ENCODE results near the gene VAX1.
"Not testable (repeated sequence)": the region's sequence is repeated elsewhere in the genome, so short reads cannot be mapped to it uniquely, and the experiment has no call there.

The VAX1 gene

DNA sequence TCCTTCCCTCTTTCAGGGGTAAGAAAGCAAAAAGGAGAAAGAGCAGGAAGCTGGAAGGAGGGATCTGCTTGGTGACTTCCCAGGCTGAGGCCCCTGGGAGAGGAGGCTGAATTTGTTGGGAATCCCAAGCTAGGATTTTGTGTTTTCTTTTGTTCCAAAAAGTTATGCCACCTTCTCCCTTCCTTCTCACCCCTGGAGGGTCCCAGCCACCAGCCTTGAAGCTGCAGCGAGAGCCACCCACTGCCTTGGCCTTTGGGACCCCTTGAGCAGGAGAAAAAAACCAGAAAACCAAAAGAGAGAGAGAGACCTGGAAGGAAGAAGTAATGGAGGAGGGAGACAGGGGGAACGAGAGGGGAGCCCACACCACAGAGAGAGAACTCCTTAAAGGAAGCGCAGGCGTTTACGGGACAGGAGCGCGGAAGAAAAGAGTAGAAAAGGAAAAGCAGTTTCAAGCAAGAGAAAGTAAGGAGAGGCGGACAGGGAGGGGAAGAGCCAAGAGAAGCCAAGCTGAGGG is 7.2 kb downstream of the VAX1 start:
- H3K4me1 ChIP-seq (ENCODE audit: control insufficient read depth in 1 of 2, insufficient read depth in 1 of 2, low read depth in 1 of 2, low read length in 1 of 2): no peaks in the 10 kb centered on the region
- H3K27ac ChIP-seq: no peak overlapping the region
- no peaks in the 10 kb centered on the region for H3K9me3 ChIP-seq
- TF ChIP-seq, protein P1, sequence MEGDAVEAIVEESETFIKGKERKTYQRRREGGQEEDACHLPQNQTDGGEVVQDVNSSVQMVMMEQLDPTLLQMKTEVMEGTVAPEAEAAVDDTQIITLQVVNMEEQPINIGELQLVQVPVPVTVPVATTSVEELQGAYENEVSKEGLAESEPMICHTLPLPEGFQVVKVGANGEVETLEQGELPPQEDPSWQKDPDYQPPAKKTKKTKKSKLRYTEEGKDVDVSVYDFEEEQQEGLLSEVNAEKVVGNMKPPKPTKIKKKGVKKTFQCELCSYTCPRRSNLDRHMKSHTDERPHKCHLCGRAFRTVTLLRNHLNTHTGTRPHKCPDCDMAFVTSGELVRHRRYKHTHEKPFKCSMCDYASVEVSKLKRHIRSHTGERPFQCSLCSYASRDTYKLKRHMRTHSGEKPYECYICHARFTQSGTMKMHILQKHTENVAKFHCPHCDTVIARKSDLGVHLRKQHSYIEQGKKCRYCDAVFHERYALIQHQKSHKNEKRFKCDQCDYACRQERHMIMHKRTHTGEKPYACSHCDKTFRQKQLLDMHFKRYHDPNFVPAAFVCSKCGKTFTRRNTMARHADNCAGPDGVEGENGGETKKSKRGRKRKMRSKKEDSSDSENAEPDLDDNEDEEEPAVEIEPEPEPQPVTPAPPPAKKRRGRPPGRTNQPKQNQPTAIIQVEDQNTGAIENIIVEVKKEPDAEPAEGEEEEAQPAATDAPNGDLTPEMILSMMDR (IDR thresholded peaks at IDR 0.05): no peak
- H3K4me3 ChIP-seq (ENCODE audit: low read depth in 1 of 2, low read length in 1 of 2): no peak overlapping the region
- peaks cover 98% of the 10 kb centered on the region for H3K27me3 ChIP-seq
- no peaks in the 10 kb centered on the region for H3K36me3 ChIP-seq

DNA sequence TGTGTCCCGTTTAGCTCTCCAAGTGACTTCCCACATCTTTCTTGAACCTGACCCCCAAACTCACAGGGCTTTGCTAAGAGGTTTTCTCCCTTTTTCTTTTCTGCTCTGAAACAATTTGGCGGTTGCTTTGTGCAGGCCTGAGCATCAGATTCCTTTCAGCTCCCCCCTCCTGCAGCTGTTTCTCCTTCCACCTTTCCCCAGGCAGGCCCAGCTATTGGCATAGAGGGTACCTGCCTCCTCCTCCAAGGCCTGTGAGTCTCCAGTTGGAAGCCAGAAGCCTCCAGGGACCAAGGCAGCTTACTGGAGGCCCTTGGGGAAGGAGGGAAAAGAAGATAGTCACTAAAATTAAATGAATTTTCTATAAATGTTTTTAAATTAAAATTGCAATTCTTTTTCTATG is 7.7 kb downstream of the VAX1 start:
- no peak overlapping the region for H3K4me3 ChIP-seq (ENCODE audit: low read depth in 1 of 2, low read length in 1 of 2)
- H3K4me1 ChIP-seq (ENCODE audit: control insufficient read depth in 1 of 2, insufficient read depth in 1 of 2, low read depth in 1 of 2, low read length in 1 of 2): no peaks in the 10 kb centered on the region
- TF ChIP-seq, protein P1 (IDR thresholded peaks at IDR 0.05): no peak
- no peaks in the 10 kb centered on the region for H3K9me3 ChIP-seq
- no peaks in the 10 kb centered on the region for H3K36me3 ChIP-seq
- H3K27ac ChIP-seq: no peak overlapping the region
- H3K27me3 ChIP-seq: peaks cover 98% of the 10 kb centered on the region

DNA sequence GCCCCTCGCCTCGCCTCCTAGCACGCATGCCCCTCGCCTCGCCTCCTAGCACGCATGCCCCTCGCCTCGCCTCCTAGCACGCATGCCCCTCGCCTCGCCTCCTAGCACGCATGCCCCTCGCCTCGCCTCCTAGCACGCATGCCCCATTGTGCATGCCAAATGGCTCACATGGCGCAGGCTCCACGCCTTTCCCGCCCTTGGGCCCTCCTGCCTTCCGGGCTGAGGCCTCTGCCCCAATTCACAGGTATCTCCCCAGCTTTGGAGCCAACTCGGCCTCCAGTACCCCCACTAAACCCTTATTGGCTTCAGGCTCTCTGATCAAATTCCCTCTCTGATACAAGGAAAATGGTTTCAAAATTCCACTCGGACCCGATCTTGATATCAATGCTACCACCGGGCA is 11.4 kb downstream of the VAX1 start:
- not testable (repeated sequence) for H3K36me3 ChIP-seq; H3K4me1 ChIP-seq (ENCODE audit: control insufficient read depth in 1 of 2, insufficient read depth in 1 of 2, low read depth in 1 of 2, low read length in 1 of 2)
- H3K27me3 ChIP-seq: peaks cover 94% of the 10 kb centered on the region

DNA sequence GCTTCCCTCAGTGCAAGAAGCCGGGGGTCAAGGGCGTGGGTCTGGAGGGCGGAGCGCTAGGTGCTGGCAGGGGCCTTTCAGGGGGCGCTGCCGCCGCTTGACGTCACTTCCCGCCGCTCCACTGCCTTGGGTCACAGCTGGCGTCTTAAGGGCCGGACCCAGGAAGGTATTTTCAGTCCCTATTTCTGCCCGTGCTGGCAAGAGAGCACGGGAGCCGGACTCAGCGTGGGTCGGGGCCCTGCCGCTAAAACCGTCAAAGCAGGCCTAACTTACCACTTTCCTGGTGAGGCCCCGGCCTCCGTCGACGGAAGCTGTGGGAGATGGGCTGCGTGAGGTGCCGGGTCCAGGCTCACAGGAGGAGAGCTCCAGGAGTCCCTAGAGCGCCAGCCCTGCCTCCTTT is 12.0 kb downstream of the VAX1 start:
- Histone ChIP-seq H3K4me3 (ENCODE audit: low read depth in 1 of 2, low read length in 1 of 2) (no peak overlapping the region), H3K27ac (no peak overlapping the region), H3K9me3 (no peaks in the 10 kb centered on the region), H3K4me1 (ENCODE audit: control insufficient read depth in 1 of 2, insufficient read depth in 1 of 2, low read depth in 1 of 2, low read length in 1 of 2) (no peaks in the 10 kb centered on the region), H3K36me3 (no peaks in the 10 kb centered on the region), H3K27me3 (peaks cover 88% of the 10 kb centered on the region)
- TF ChIP-seq, protein P1 (IDR thresholded peaks at IDR 0.05): no peak

More for the DNA sequence above, 11.4 kb downstream of the VAX1 start:
- H3K4me3 ChIP-seq (ENCODE audit: low read depth in 1 of 2, low read length in 1 of 2); H3K9me3 ChIP-seq; H3K27ac ChIP-seq: not testable (repeated sequence)

DNA sequence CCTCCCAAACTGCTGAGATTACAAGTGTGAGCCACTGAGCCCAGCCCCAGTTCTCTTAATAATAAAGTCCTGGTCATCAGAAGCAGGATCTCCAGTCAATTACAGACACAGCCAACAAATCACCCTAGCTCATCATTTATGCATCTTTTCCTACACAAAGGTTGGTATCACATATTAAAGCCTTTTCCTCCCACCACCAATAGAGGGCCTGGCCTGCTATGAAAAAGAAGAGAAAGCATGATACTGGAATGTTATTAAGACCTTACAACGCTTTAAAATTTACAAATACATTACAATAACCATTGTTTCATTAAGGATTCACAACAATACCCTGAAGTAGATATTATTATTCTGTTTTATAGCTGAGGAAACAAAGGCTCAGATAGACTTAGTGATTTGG is 25.9 kb downstream of the VAX1 start:
- Histone ChIP-seq H3K36me3 (no peaks in the 10 kb centered on the region), H3K27me3 (peaks cover 66% of the 10 kb centered on the region), H3K27ac (no peak overlapping the region), H3K4me1 (ENCODE audit: control insufficient read depth in 1 of 2, insufficient read depth in 1 of 2, low read depth in 1 of 2, low read length in 1 of 2) (no peaks in the 10 kb centered on the region), H3K9me3 (no peaks in the 10 kb centered on the region), H3K4me3 (ENCODE audit: low read depth in 1 of 2, low read length in 1 of 2) (no peak overlapping the region)
- TF ChIP-seq, protein P1 (IDR thresholded peaks at IDR 0.05): no peak

DNA sequence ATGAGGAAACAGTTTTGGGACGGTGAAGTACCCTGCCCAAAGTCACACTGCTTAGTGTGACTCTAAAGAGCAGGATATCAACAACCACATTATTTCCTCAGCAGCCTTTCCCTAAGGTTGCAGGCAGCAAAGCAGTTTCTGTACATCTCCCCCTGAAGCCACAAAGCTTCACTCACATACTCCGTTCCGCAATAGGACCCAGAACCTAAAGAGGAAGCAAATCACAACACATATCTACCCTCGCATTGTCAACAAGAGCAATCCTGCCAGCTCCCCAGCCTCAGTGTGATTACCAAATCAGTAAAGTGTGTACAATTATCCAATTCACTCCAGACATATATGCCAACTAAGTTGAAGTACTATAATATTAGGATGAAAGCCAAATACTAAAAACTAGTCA is 30.8 kb downstream of the VAX1 start:
- Histone ChIP-seq H3K27me3 (peaks cover 54% of the 10 kb centered on the region), H3K4me3 (ENCODE audit: low read depth in 1 of 2, low read length in 1 of 2) (no peak overlapping the region), H3K9me3 (no peaks in the 10 kb centered on the region), H3K27ac (no peak overlapping the region), H3K36me3 (no peaks in the 10 kb centered on the region), H3K4me1 (ENCODE audit: control insufficient read depth in 1 of 2, insufficient read depth in 1 of 2, low read depth in 1 of 2, low read length in 1 of 2) (no peaks in the 10 kb centered on the region)
- TF ChIP-seq, protein P1 (IDR thresholded peaks at IDR 0.05): no peak
